Neural progenitor cell (in vitro differentiated cells): ENCODE results near the gene SCGN. TPM values are rescaled to one million over a fixed set of nuclear protein-coding genes. Genes with fewer than 3 reads are reported as not detected.

ENCODE experiments used
- DNase-seq: peaks from one replicate; pipeline ENCODE4 v3.0.0-alpha.2; 2016; ENCODE audit warnings: low spot score
- H2AFZ ChIP-seq: fragments of 200-600 bp; sonication (generic); replicated peaks from 2 replicates; pipeline ENCODE4 v1.6.1; 2016; ENCODE audit warnings: antibody characterized with exemption
- H3F3A ChIP-seq: fragments of 200-600 bp; sonication (generic); 2 replicates; pipeline ENCODE4 v1.6.1; 2016; ENCODE audit warnings: antibody characterized with exemption, low read depth
- H3K27ac ChIP-seq: fragments of 200-600 bp; sonication (generic); 2 replicates; pipeline ENCODE4 v1.5.1; 2016; ENCODE audit warnings: mild to moderate bottlenecking
- H3K27me3 ChIP-seq: fragments of 200-600 bp; sonication (generic); 2 replicates; pipeline ENCODE4 v1.6.1; 2016; ENCODE audit warnings: mild to moderate bottlenecking, moderate library complexity
- H3K36me3 ChIP-seq: fragments of 200-600 bp; sonication (generic); 2 replicates; pipeline ENCODE4 v1.5.1; 2016
- H3K4me1 ChIP-seq: fragments of 200-600 bp; sonication (generic); 2 replicates; pipeline ENCODE4 v1.6.1; 2016; ENCODE audit warnings: mixed run types
- H3K4me2 ChIP-seq: fragments of 200-600 bp; sonication (generic); 2 replicates; pipeline ENCODE4 v1.6.1; 2016
- H3K4me3 ChIP-seq: fragments of 200-600 bp; sonication (generic); 2 replicates; pipeline ENCODE4 v1.5.1; 2016
- H3K79me2 ChIP-seq: fragments of 200-600 bp; sonication (generic); 2 replicates; pipeline ENCODE4 v1.6.1; 2016; ENCODE audit warnings: low read depth
- H3K9ac ChIP-seq: fragments of 200-600 bp; sonication (generic); 2 replicates; pipeline ENCODE4 v1.6.1; 2016
- H3K9me3 ChIP-seq: fragments of 200-600 bp; sonication (generic); 2 replicates; pipeline ENCODE4 v1.5.1; 2016; ENCODE audit warnings: low read depth
- H4K20me1 ChIP-seq: fragments of 200-600 bp; sonication (generic); 2 replicates; pipeline ENCODE4 v1.6.1; 2016; ENCODE audit warnings: low read depth
- H3K27ac Mint-ChIP-seq: 3 replicates; pipeline ENCODE4 v1.8.0; 2021; ENCODE audit warnings: mixed read lengths
- H3K27me3 Mint-ChIP-seq: 2 replicates; pipeline ENCODE4 v1.8.0; 2022; ENCODE audit warnings: low read depth, mild to moderate bottlenecking, inconsistent platforms, moderate library complexity, mixed read lengths; ENCODE audit not compliant: insufficient read depth
- H3K36me3 Mint-ChIP-seq: 3 replicates; pipeline ENCODE4 v1.8.0; 2021; ENCODE audit warnings: mixed read lengths
- H3K4me1 Mint-ChIP-seq: 3 replicates; pipeline ENCODE4 v1.8.0; 2021; ENCODE audit warnings: mixed read lengths
- H3K4me3 Mint-ChIP-seq: 3 replicates; pipeline ENCODE4 v1.8.0; 2021; ENCODE audit warnings: mild to moderate bottlenecking, moderate library complexity, mixed read lengths
- H3K9me3 Mint-ChIP-seq: 3 replicates; pipeline ENCODE4 v1.8.0; 2020; ENCODE audit warnings: mixed read lengths
- CTCF ChIP-seq: fragments of 200-600 bp; sonication (generic); IDR thresholded peaks from 2 replicates; pipeline ENCODE4 v1.5.1; 2017; ENCODE audit warnings: antibody characterized with exemption, mild to moderate bottlenecking
- EZH2 ChIP-seq: fragments of 200-600 bp; sonication (generic); IDR thresholded peaks from 2 replicates; pipeline ENCODE4 v1.6.1; 2017; ENCODE audit warnings: antibody characterized with exemption, mild to moderate bottlenecking, moderate library complexity
- EZH2phosphoT487 ChIP-seq: fragments of 200-600 bp; sonication (generic); IDR thresholded peaks from 2 replicates; pipeline ENCODE4 v1.6.1; 2017; ENCODE audit warnings: antibody characterized with exemption
- total RNA-seq: library from RNA; depleted of rRNA; stranded (reverse); fragments of >200 nt; gene quantifications from 2 replicates; pipeline ENCODE4 v1.2.3, GENCODE V29; 2015; ENCODE audit warnings: low replicate concordance

Gene SCGN
- total RNA-seq, result not detected in 2 replicates

GRCh38 chr6:25652007-25652515 is at the start of gene SCGN:
TSS of gene SCGN (plus strand) at chr6:25652215. CDS start at chr6:25652404, 189 bp downstream.
- peaks cover 94% of the 10 kb centered on the region for H3K27me3 ChIP-seq
- peak within 1 kb of the TSS; percentile 88 for H3K4me2 ChIP-seq
- no peak within 1 kb of the TSS for H3K27ac ChIP-seq
- peak within 1 kb of the TSS; percentile 42 for H3K4me3 ChIP-seq
- no peaks in the 10 kb centered on the region for H3K36me3 ChIP-seq
- H3F3A ChIP-seq, result peaks cover 17% of the 10 kb centered on the region
- peaks cover 8% of the 10 kb centered on the region for H3K4me1 ChIP-seq
- no peaks in the 10 kb centered on the region for H3K79me2 ChIP-seq
- Mint-ChIP-seq H3K4me3 (peak within 1 kb of the TSS; percentile 83), H3K27me3 (peaks cover 21% of the 10 kb centered on the region), H3K9me3 (no peaks in the 10 kb centered on the region), H3K4me1 (peaks cover 6% of the 10 kb centered on the region), H3K36me3 (no peaks in the 10 kb centered on the region), H3K27ac (no peak within 1 kb of the TSS)
- peak within 1 kb of the TSS; percentile 53 for H2AFZ ChIP-seq
- H4K20me1 ChIP-seq, result peaks cover 14% of the 10 kb centered on the region
- no peaks in the 10 kb centered on the region for H3K9me3 ChIP-seq
- DNase-seq, result peak; percentile 88
- no peak for TF ChIP-seq EZH2phosphoT487
- peak; percentile 59 for TF ChIP-seq EZH2
- H3K9ac ChIP-seq, result no peak within 1 kb of the TSS

- H3K36me3 Mint-ChIP-seq, result peaks cover 2% of the 10 kb centered on the region
- no peak overlapping the region for H3K4me2 ChIP-seq
- no peaks in the 10 kb centered on the region for H3K4me1 Mint-ChIP-seq
- no peak overlapping the region for H3K27ac Mint-ChIP-seq
- no peaks in the 10 kb centered on the region for H3K9me3 ChIP-seq
- no peaks in the 10 kb centered on the region for H4K20me1 ChIP-seq
- no peaks in the 10 kb centered on the region for H3K27me3 Mint-ChIP-seq
- no peak overlapping the region for H3K9ac ChIP-seq
- no peak overlapping the region for H2AFZ ChIP-seq
- H3K4me1 ChIP-seq, result no peaks in the 10 kb centered on the region
- H3F3A ChIP-seq, result no peaks in the 10 kb centered on the region
- no peak overlapping the region for H3K27ac ChIP-seq
- TF ChIP-seq CTCF (peak; percentile 2), EZH2phosphoT487 (no peak), EZH2 (no peak)
- H3K4me3 ChIP-seq, result no peak overlapping the region
- H3K9me3 Mint-ChIP-seq, result no peaks in the 10 kb centered on the region
- H3K27me3 ChIP-seq, result no peaks in the 10 kb centered on the region
- no peak for DNase-seq
- no peak overlapping the region for H3K4me3 Mint-ChIP-seq
- no peaks in the 10 kb centered on the region for H3K79me2 ChIP-seq
- no peaks in the 10 kb centered on the region for H3K36me3 ChIP-seq
Observed at GRCh38 chr6:25602674-25602982, 49.4 kb upstream of the SCGN start.

- H3F3A ChIP-seq, result no peaks in the 10 kb centered on the region
- no peak overlapping the region for H2AFZ ChIP-seq
- no peaks in the 10 kb centered on the region for H3K9me3 Mint-ChIP-seq
- no peaks in the 10 kb centered on the region for H3K27me3 ChIP-seq
- no peaks in the 10 kb centered on the region for H3K4me1 Mint-ChIP-seq
- no peaks in the 10 kb centered on the region for H3K79me2 ChIP-seq
- no peaks in the 10 kb centered on the region for H3K36me3 ChIP-seq
- DNase-seq, result no peak
- H3K27me3 Mint-ChIP-seq, result no peaks in the 10 kb centered on the region
- no peaks in the 10 kb centered on the region for H4K20me1 ChIP-seq
- H3K4me3 ChIP-seq, result no peak overlapping the region
- no peak overlapping the region for H3K27ac Mint-ChIP-seq
- no peak overlapping the region for H3K27ac ChIP-seq
- TF ChIP-seq EZH2phosphoT487 (no peak), CTCF (no peak), EZH2 (no peak)
- H3K4me3 Mint-ChIP-seq, result no peak overlapping the region
- no peak overlapping the region for H3K9ac ChIP-seq
- no peaks in the 10 kb centered on the region for H3K4me1 ChIP-seq
- H3K4me2 ChIP-seq, result no peak overlapping the region
- peaks cover 2% of the 10 kb centered on the region for H3K36me3 Mint-ChIP-seq
- H3K9me3 ChIP-seq, result no peaks in the 10 kb centered on the region
Observed at GRCh38 chr6:25603251-25603650, 48.8 kb upstream of the SCGN start.

GRCh38 chr6:25606151-25606550 is 45.9 kb upstream of the SCGN start:
- Mint-ChIP-seq H3K4me1 (no peaks in the 10 kb centered on the region), H3K27me3 (no peaks in the 10 kb centered on the region), H3K9me3 (no peaks in the 10 kb centered on the region), H3K36me3 (peaks cover 2% of the 10 kb centered on the region), H3K4me3 (no peak overlapping the region), H3K27ac (no peak overlapping the region)
- Histone ChIP-seq H3K27me3 (no peaks in the 10 kb centered on the region), H3K4me1 (no peaks in the 10 kb centered on the region), H3K36me3 (no peaks in the 10 kb centered on the region), H3K4me2 (no peak overlapping the region), H4K20me1 (no peaks in the 10 kb centered on the region), H3F3A (no peaks in the 10 kb centered on the region), H3K79me2 (no peaks in the 10 kb centered on the region), H3K4me3 (no peak overlapping the region), H3K9ac (no peak overlapping the region), H3K27ac (no peak overlapping the region), H2AFZ (no peak overlapping the region), H3K9me3 (no peaks in the 10 kb centered on the region)
- TF ChIP-seq CTCF (no peak), EZH2 (no peak), EZH2phosphoT487 (no peak)
- no peak for DNase-seq
